Measurements from ENCODE around the gene DPYD. TPM values are rescaled to one million over a fixed set of nuclear protein-coding genes. Genes with fewer than 3 reads are reported as not detected.

The DPYD gene
- total RNA-seq, 1 experiment from 2014 or later = 0.46 TPM

DNA sequence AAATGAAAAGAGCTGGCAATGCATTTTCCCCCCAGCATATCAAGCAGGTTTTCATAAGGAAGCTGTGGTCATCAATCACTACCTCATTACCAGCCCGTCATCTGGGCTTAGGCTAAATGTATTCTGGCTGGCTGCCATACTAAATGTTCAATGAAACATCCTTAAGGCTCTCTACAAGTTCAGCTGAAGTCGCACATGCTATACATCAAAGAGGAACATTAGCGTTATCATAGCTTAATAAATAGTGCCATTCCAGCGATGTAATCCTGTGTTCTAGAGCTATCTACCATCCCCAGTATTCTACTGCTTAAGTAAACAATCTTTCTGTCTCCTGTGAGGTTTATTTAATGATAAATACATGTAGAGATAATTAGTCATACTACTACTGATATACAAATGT lies 288.8 kb downstream of the DPYD start (continued):
- TF ChIP-seq, protein P1, sequence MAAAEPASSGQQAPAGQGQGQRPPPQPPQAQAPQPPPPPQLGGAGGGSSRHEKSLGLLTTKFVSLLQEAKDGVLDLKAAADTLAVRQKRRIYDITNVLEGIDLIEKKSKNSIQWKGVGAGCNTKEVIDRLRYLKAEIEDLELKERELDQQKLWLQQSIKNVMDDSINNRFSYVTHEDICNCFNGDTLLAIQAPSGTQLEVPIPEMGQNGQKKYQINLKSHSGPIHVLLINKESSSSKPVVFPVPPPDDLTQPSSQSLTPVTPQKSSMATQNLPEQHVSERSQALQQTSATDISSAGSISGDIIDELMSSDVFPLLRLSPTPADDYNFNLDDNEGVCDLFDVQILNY (CRISPR knock-in tag; IDR thresholded peaks at IDR 0.05) = no peak
- TF ChIP-seq ZSCAN18 (CRISPR knock-in tag; IDR thresholded peaks at IDR 0.05) (no peak), JUN (CRISPR knock-in tag; IDR thresholded peaks at IDR 0.05) (no peak), ELF4 (CRISPR knock-in tag; IDR thresholded peaks at IDR 0.05; ENCODE audit: low read depth) (no peak), ZNF219 (CRISPR knock-in tag; IDR thresholded peaks at IDR 0.05; ENCODE audit: borderline replicate concordance) (no peak), ATF3 (CRISPR knock-in tag; conservative IDR thresholded peaks at IDR 0.05) (no peak), ZNF423 (CRISPR knock-in tag; IDR thresholded peaks at IDR 0.05) (no peak)
- TF ChIP-seq, protein P2, sequence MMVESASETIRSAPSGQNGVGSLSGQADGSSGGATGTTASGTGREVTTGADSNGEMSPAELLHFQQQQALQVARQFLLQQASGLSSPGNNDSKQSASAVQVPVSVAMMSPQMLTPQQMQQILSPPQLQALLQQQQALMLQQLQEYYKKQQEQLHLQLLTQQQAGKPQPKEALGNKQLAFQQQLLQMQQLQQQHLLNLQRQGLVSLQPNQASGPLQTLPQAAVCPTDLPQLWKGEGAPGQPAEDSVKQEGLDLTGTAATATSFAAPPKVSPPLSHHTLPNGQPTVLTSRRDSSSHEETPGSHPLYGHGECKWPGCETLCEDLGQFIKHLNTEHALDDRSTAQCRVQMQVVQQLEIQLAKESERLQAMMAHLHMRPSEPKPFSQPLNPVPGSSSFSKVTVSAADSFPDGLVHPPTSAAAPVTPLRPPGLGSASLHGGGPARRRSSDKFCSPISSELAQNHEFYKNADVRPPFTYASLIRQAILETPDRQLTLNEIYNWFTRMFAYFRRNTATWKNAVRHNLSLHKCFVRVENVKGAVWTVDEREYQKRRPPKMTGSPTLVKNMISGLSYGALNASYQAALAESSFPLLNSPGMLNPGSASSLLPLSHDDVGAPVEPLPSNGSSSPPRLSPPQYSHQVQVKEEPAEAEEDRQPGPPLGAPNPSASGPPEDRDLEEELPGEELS (CRISPR knock-in tag; IDR thresholded peaks at IDR 0.05) = no peak

GRCh38 chr1:97630948-97631347 lies 289.9 kb downstream of the DPYD start:
- no peaks in the 10 kb centered on the region for H3K27me3 Mint-ChIP-seq (ENCODE audit: low read depth)
- DNase-seq (ENCODE audit: low spot score) (no peak), ATAC-seq (no peak)
- no peak overlapping the region for H3K4me3 Mint-ChIP-seq
- H3K9me3 Mint-ChIP-seq = no peaks in the 10 kb centered on the region
- no peaks in the 10 kb centered on the region for H3K36me3 Mint-ChIP-seq
- ChIA-PET CTCF (no interaction called here), POLR2A (no interaction called here)
- H3K27ac Mint-ChIP-seq = no peak overlapping the region
- 0 out of 2 replicates have a peak, but pooled peaks cover 4% of the 10 kb centered on the region for H3K4me1 Mint-ChIP-seq
- TF ChIP-seq E2F1 (CRISPR knock-in tag; IDR thresholded peaks at IDR 0.05) (no peak), SMAD3 (CRISPR knock-in tag; IDR thresholded peaks at IDR 0.05; ENCODE audit: borderline replicate concordance) (no peak), MYBL2 (CRISPR knock-in tag; IDR thresholded peaks at IDR 0.05) (no peak), HMGA2 (CRISPR knock-in tag; IDR thresholded peaks at IDR 0.05) (no peak), ERG (CRISPR knock-in tag; IDR thresholded peaks at IDR 0.05) (no peak), GABPB1 (CRISPR knock-in tag; IDR thresholded peaks at IDR 0.05) (no peak), NFYB (CRISPR knock-in tag; conservative IDR thresholded peaks at IDR 0.05; ENCODE audit: low read depth) (no peak), ZBTB43 (CRISPR knock-in tag; IDR thresholded peaks at IDR 0.05) (no peak), JUN (CRISPR knock-in tag; IDR thresholded peaks at IDR 0.05) (no peak), CREB1 (CRISPR knock-in tag; IDR thresholded peaks at IDR 0.05) (no peak)
- TF ChIP-seq, protein P3, sequence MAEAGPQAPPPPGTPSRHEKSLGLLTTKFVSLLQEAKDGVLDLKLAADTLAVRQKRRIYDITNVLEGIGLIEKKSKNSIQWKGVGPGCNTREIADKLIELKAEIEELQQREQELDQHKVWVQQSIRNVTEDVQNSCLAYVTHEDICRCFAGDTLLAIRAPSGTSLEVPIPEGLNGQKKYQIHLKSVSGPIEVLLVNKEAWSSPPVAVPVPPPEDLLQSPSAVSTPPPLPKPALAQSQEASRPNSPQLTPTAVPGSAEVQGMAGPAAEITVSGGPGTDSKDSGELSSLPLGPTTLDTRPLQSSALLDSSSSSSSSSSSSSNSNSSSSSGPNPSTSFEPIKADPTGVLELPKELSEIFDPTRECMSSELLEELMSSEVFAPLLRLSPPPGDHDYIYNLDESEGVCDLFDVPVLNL (CRISPR knock-in tag; IDR thresholded peaks at IDR 0.05; ENCODE audit: borderline replicate concordance, low read depth) = no peak
- TF ChIP-seq, protein P4, sequence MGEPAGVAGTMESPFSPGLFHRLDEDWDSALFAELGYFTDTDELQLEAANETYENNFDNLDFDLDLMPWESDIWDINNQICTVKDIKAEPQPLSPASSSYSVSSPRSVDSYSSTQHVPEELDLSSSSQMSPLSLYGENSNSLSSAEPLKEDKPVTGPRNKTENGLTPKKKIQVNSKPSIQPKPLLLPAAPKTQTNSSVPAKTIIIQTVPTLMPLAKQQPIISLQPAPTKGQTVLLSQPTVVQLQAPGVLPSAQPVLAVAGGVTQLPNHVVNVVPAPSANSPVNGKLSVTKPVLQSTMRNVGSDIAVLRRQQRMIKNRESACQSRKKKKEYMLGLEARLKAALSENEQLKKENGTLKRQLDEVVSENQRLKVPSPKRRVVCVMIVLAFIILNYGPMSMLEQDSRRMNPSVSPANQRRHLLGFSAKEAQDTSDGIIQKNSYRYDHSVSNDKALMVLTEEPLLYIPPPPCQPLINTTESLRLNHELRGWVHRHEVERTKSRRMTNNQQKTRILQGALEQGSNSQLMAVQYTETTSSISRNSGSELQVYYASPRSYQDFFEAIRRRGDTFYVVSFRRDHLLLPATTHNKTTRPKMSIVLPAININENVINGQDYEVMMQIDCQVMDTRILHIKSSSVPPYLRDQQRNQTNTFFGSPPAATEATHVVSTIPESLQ (CRISPR knock-in tag; IDR thresholded peaks at IDR 0.05) = no peak
- TF ChIP-seq, protein P5, sequence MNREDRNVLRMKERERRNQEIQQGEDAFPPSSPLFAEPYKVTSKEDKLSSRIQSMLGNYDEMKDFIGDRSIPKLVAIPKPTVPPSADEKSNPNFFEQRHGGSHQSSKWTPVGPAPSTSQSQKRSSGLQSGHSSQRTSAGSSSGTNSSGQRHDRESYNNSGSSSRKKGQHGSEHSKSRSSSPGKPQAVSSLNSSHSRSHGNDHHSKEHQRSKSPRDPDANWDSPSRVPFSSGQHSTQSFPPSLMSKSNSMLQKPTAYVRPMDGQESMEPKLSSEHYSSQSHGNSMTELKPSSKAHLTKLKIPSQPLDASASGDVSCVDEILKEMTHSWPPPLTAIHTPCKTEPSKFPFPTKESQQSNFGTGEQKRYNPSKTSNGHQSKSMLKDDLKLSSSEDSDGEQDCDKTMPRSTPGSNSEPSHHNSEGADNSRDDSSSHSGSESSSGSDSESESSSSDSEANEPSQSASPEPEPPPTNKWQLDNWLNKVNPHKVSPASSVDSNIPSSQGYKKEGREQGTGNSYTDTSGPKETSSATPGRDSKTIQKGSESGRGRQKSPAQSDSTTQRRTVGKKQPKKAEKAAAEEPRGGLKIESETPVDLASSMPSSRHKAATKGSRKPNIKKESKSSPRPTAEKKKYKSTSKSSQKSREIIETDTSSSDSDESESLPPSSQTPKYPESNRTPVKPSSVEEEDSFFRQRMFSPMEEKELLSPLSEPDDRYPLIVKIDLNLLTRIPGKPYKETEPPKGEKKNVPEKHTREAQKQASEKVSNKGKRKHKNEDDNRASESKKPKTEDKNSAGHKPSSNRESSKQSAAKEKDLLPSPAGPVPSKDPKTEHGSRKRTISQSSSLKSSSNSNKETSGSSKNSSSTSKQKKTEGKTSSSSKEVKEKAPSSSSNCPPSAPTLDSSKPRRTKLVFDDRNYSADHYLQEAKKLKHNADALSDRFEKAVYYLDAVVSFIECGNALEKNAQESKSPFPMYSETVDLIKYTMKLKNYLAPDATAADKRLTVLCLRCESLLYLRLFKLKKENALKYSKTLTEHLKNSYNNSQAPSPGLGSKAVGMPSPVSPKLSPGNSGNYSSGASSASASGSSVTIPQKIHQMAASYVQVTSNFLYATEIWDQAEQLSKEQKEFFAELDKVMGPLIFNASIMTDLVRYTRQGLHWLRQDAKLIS (CRISPR knock-in tag; IDR thresholded peaks at IDR 0.05; ENCODE audit: borderline replicate concordance) = no peak

All from WTC11 (cell line).